Measurements from ENCODE around the gene C1QTNF1. TPM values are rescaled to one million over a fixed set of nuclear protein-coding genes. Genes with fewer than 3 reads are reported as not detected.

Gene C1QTNF1
- total RNA-seq, 2 donors from 2014 or later, result 125 to 401 TPM

DNA sequence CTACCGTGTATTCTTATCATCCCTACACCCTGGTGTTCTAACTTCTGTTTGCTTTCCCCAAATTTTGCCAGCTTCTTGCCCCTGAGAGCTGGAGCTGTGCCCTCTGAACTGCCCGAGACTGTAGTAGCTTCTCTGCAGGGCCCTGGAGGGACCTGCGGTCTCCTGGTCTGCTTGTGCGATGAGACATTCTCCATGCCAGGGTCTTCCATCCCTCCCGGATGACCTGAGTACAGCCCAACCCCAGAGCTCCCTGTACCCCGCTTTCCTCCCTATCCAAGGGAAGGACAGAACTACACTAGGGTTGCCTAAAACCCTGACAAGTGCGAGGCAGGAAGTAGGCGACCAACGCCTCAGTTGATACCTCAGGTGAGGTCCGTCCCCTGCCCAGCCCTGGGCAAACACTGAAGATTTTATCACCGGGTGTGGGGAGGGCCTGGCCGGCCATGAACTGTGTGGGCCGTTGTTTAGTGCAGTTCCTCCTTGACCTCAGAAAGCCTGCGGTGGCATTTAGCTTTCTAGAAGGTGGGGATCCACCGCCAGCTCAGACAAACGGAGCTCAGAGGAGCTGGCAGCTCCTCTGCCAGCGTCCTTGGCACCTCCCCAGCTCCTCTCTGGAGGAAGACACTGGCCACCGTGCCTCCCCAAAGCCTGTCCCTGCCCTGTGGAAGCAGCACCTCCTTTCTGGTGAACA is 28.1 kb upstream of the C1QTNF1 start:
- TF ChIP-seq, protein P1, sequence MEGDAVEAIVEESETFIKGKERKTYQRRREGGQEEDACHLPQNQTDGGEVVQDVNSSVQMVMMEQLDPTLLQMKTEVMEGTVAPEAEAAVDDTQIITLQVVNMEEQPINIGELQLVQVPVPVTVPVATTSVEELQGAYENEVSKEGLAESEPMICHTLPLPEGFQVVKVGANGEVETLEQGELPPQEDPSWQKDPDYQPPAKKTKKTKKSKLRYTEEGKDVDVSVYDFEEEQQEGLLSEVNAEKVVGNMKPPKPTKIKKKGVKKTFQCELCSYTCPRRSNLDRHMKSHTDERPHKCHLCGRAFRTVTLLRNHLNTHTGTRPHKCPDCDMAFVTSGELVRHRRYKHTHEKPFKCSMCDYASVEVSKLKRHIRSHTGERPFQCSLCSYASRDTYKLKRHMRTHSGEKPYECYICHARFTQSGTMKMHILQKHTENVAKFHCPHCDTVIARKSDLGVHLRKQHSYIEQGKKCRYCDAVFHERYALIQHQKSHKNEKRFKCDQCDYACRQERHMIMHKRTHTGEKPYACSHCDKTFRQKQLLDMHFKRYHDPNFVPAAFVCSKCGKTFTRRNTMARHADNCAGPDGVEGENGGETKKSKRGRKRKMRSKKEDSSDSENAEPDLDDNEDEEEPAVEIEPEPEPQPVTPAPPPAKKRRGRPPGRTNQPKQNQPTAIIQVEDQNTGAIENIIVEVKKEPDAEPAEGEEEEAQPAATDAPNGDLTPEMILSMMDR (IDR thresholded peaks at IDR 0.05), result no peak
- Histone ChIP-seq H3K4me3 (no peak overlapping the region), H3K9me3 (no peaks in the 10 kb centered on the region), H3K27ac (peak overlapping the region; percentile 0 to 22), H3K27me3 (no peaks in the 10 kb centered on the region), H3K36me3 (peaks cover 42% of the 10 kb centered on the region), H3K4me1 (peaks cover 0 to 27% of the 10 kb centered on the region in 2 donors)
- DNase-seq (ENCODE audit: low spot score), result no peak

- TF ChIP-seq, protein P1 (IDR thresholded peaks at IDR 0.05), result no peak
- peaks cover 0 to 27% of the 10 kb centered on the region in 2 donors for H3K4me1 ChIP-seq
- H3K27me3 ChIP-seq, result no peaks in the 10 kb centered on the region
- H3K4me3 ChIP-seq, result no peak overlapping the region
- no peaks in the 10 kb centered on the region for H3K9me3 ChIP-seq
- peak overlapping the region in 1 of 2 donors; percentile 0 for H3K27ac ChIP-seq
- peaks cover 34% of the 10 kb centered on the region for H3K36me3 ChIP-seq
- no peak for DNase-seq (ENCODE audit: low spot score)
These were observed 27.2 kb upstream of the C1QTNF1 start for GRCh38 chr17:78996781-78997201.

DNA sequence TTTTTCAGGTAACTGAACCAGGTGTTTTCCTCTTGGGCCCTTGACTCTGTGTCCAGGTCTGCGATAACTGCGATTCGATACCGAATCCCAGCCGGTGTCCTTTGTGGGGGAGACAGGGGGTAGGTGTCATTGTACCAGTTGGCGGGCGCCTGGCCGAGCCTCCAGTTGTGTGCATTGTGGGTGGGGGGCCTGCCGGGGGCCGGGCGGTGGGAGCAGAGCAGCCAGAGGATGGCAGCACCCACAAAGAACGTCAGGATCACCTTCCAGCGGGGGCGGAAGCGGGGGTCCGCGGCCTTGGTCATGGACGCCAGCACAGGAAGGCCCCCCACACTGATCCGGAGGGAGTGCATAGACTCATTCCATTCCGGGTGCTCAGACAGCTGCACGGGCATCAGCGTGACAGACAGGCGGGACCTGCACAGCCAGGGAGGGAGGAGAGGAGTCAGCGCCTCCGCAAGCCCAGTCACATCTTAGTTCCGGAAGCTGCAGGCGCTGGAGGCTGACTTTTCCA is 26.7 kb upstream of the C1QTNF1 start:
- Histone ChIP-seq H3K27ac (no peak overlapping the region), H3K36me3 (peaks cover 29% of the 10 kb centered on the region), H3K4me1 (peaks cover 0 to 27% of the 10 kb centered on the region in 2 donors), H3K27me3 (no peaks in the 10 kb centered on the region), H3K4me3 (no peak overlapping the region), H3K9me3 (no peaks in the 10 kb centered on the region)
- DNase-seq (ENCODE audit: low spot score), result no peak
- TF ChIP-seq, protein P1 (IDR thresholded peaks at IDR 0.05), result no peak

DNA sequence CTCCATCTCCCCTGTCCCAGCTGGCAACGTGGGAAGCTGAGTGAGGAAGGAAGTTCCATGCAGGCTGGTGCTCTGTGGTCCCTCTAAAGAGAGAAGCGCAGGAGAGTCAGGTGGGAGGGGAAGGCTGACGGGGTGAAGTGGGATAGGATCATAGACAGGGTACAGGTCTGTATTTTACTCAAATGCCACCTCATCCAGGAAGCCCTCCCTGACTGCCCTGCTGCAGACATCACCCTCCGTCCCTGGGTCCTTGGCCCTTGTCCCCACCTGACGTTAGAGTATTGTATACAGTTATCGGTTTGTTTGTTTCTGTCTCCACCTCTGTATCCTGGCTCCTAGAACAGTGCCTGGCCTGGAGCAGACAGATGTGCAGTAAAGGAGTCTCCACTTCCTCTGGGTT is 26.1 kb upstream of the C1QTNF1 start:
- TF ChIP-seq, protein P1 (IDR thresholded peaks at IDR 0.05), result no peak
- no peaks in the 10 kb centered on the region for H3K9me3 ChIP-seq
- H3K4me3 ChIP-seq, result no peak overlapping the region
- no peak for DNase-seq (ENCODE audit: low spot score)
- H3K27me3 ChIP-seq, result no peaks in the 10 kb centered on the region
- peak overlapping the region; percentile 43 to 73 for H3K27ac ChIP-seq
- H3K36me3 ChIP-seq, result peaks cover 24% of the 10 kb centered on the region
- peaks cover 0 to 27% of the 10 kb centered on the region in 2 donors for H3K4me1 ChIP-seq

DNA sequence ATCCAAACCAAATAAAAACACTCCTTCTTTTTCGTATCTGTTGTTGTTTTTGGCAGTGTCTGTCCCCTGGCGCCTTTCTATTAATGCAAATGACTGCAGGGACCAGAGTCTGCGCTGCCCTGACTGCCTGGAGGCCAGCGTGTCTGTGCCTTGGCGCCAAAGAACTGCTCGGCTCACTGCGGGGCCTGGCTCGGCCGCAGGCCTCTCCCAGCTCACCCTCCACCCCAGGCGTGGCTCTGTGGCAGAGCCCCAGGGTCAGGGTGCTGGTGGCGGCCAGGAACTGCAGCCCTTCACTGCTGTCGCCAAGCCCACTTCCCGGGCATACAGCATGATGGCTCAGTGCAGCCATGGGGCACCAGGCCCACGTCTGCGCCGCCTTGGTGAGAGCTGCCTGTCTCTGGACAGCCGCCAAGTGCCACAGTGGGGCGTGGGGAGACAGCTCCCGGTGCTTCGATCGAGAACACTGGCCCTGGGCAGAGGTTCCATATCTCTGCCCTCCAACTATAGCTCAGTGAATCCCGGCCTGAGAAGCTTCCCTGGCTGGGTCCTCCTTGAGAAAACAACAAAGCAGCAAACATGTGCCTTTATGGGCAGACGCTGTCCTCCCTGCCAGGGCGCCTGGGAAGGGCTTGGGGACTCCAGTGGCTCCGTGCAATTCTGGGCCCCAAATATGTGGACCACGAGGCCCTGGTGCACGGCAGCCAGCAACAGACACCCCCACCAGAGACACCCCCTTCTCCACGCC is 25.5 kb upstream of the C1QTNF1 start:
- no peak for DNase-seq (ENCODE audit: low spot score)
- peaks cover 0 to 22% of the 10 kb centered on the region in 2 donors for H3K4me1 ChIP-seq

More for the DNA sequence above, 25.5 kb upstream of the C1QTNF1 start:
- peaks cover 22% of the 10 kb centered on the region for H3K36me3 ChIP-seq
- H3K27ac ChIP-seq, result peak overlapping the region; percentile 43 to 73
- H3K9me3 ChIP-seq, result no peaks in the 10 kb centered on the region
- TF ChIP-seq, protein P1 (IDR thresholded peaks at IDR 0.05), result peak in 1 of 2 donors; percentile 21
- H3K4me3 ChIP-seq, result no peak overlapping the region
- no peaks in the 10 kb centered on the region for H3K27me3 ChIP-seq

Measured in right atrium auricular region (tissue), 2 donors.